HEK293 (cell line): ENCODE results near the gene RDH12.
A peak's percentile ranks its signal among the peaks of the same experiment; 100 is the strongest.

ENCODE experiments used
- CTCF ChIA-PET: fragments of 350-600 bp; formaldehyde crosslinking; extraction: SDS; loops from one replicate; lab custom pipeline; 2021; ENCODE audit warnings: antibody characterized with exemption; lab: Yijun Ruan, JAX
- POLR2A ChIA-PET: fragments of 300-600 bp; formaldehyde crosslinking; extraction: SDS; loops from one replicate; lab custom pipeline; 2020; ENCODE audit warnings: antibody characterized with exemption, inconsistent platforms; lab: Yijun Ruan, JAX
- H3K27ac ChIP-seq: fragments of 200-500 bp; sonication (Bioruptor generic); 2 replicates; pipeline ENCODE4 v1.5.1; 2014; ENCODE audit warnings: low read depth, low read length, control low read depth, inconsistent platforms; ENCODE audit errors: extremely low read depth
- H3K36me3 ChIP-seq, 2 experiments: fragments of 200-500 bp in 1 of 2; sonication (Bioruptor generic) in 1 of 2; 1 replicate in 1 of 2; 2 replicates in 1 of 2; pipeline ENCODE4 v1.5.1; 2014 to 2017; ENCODE audit warnings: inconsistent platforms in 2 of 2, low read length in 2 of 2; ENCODE audit not compliant: control insufficient read depth in 2 of 2, insufficient read depth in 1 of 2
- H3K4me1 ChIP-seq: fragments of 200-500 bp; sonication (Bioruptor generic); 2 replicates; pipeline ENCODE4 v1.5.1; 2014; ENCODE audit warnings: mild to moderate bottlenecking, low read length, inconsistent platforms; ENCODE audit not compliant: control insufficient read depth, insufficient read depth
- H3K4me3 ChIP-seq: 2 replicates; pipeline ENCODE4 v1.5.1; 2011; ENCODE audit warnings: low read depth, mild to moderate bottlenecking, control low read depth, low read length, moderate library complexity
- H3K9me3 ChIP-seq: fragments of 200-500 bp; sonication (Bioruptor generic); 2 replicates; pipeline ENCODE4 v1.5.1; 2014; ENCODE audit warnings: low read depth, low read length, inconsistent platforms; ENCODE audit not compliant: control insufficient read depth, insufficient read depth
- INSM2 ChIP-seq: fragments of 450-650 bp; formaldehyde crosslinking; IDR thresholded peaks from 2 replicates; pipeline ENCODE4 v1.5.1; 2016; ENCODE audit warnings: missing biosample characterization, missing genetic modification characterization
- KLF7 ChIP-seq: fragments of 450-650 bp; formaldehyde crosslinking; IDR thresholded peaks from 2 replicates; pipeline ENCODE4 v1.5.1; 2016; ENCODE audit warnings: missing biosample characterization, missing genetic modification characterization, borderline replicate concordance
- YY1 ChIP-seq: fragments of 450-650 bp; formaldehyde crosslinking; IDR thresholded peaks from 2 replicates; pipeline ENCODE4 v1.5.1; 2018; ENCODE audit warnings: missing biosample characterization, missing genetic modification characterization
- ZFP41 ChIP-seq: fragments of 450-650 bp; formaldehyde crosslinking; IDR thresholded peaks from 2 replicates; pipeline ENCODE4 v1.5.1; 2016; ENCODE audit warnings: missing biosample characterization, missing genetic modification characterization, borderline replicate concordance
- ZFP69B ChIP-seq: fragments of 450-650 bp; formaldehyde crosslinking; IDR thresholded peaks from 2 replicates; pipeline ENCODE4 v1.5.1; 2016; ENCODE audit warnings: missing biosample characterization, missing genetic modification characterization
- ZNF169 ChIP-seq: fragments of 450-650 bp; formaldehyde crosslinking; IDR thresholded peaks from 2 replicates; pipeline ENCODE4 v1.5.1; 2016; ENCODE audit warnings: missing biosample characterization, missing genetic modification characterization
- ZNF174 ChIP-seq: fragments of 450-650 bp; formaldehyde crosslinking; IDR thresholded peaks from 2 replicates; pipeline ENCODE4 v1.5.0; 2017; ENCODE audit warnings: missing biosample characterization, mild to moderate bottlenecking, missing genetic modification characterization
- ZNF221 ChIP-seq: fragments of 450-650 bp; formaldehyde crosslinking; IDR thresholded peaks from 2 replicates; pipeline ENCODE4 v1.5.1; 2017; ENCODE audit warnings: missing biosample characterization, missing genetic modification characterization, borderline replicate concordance
- ZNF223 ChIP-seq: fragments of 450-650 bp; formaldehyde crosslinking; IDR thresholded peaks from 2 replicates; pipeline ENCODE4 v1.5.1; 2016; ENCODE audit warnings: missing biosample characterization, missing genetic modification characterization
- ZNF24 ChIP-seq: fragments of 450-650 bp; formaldehyde crosslinking; IDR thresholded peaks from 2 replicates; pipeline ENCODE4 v1.5.1; 2016; ENCODE audit warnings: missing biosample characterization, missing genetic modification characterization
- ZNF341 ChIP-seq: fragments of 450-650 bp; formaldehyde crosslinking; IDR thresholded peaks from 2 replicates; pipeline ENCODE4; 2016; ENCODE audit warnings: low read depth, missing biosample characterization, missing genetic modification characterization
- ZNF350 ChIP-seq: fragments of 450-650 bp; formaldehyde crosslinking; IDR thresholded peaks from 2 replicates; pipeline ENCODE4 v1.5.0; 2017; ENCODE audit warnings: missing biosample characterization, mild to moderate bottlenecking, missing genetic modification characterization
- ZNF37A ChIP-seq: fragments of 450-650 bp; IDR thresholded peaks from 2 replicates; pipeline ENCODE4 v1.5.1; 2018; ENCODE audit warnings: missing biosample characterization, missing genetic modification characterization
- ZNF548 ChIP-seq: fragments of 450-650 bp; formaldehyde crosslinking; IDR thresholded peaks from 2 replicates; pipeline ENCODE4 v1.5.1; 2016; ENCODE audit warnings: missing biosample characterization, missing genetic modification characterization
- ZNF549 ChIP-seq: fragments of 450-650 bp; IDR thresholded peaks from 2 replicates; pipeline ENCODE4 v1.5.1; 2018; ENCODE audit warnings: missing biosample characterization, missing genetic modification characterization, mild to moderate bottlenecking, inconsistent platforms, moderate library complexity
- ZNF555 ChIP-seq: fragments of 450-650 bp; formaldehyde crosslinking; conservative IDR thresholded peaks from 2 replicates; pipeline ENCODE4 v1.5.1; 2017; ENCODE audit warnings: missing biosample characterization, mild to moderate bottlenecking, missing genetic modification characterization, inconsistent platforms
- ZNF670 ChIP-seq: fragments of 450-650 bp; formaldehyde crosslinking; IDR thresholded peaks from 2 replicates; pipeline ENCODE4 v1.5.1; 2016; ENCODE audit warnings: missing biosample characterization, missing genetic modification characterization, low read depth
- ZNF677 ChIP-seq: fragments of 450-650 bp; IDR thresholded peaks from 2 replicates; pipeline ENCODE4 v1.5.0; 2018; ENCODE audit warnings: missing biosample characterization, mild to moderate bottlenecking, missing genetic modification characterization, moderate library complexity
- ZNF830 ChIP-seq: fragments of 450-650 bp; IDR thresholded peaks from 2 replicates; pipeline ENCODE4 v1.5.0; 2018; ENCODE audit warnings: missing biosample characterization, missing genetic modification characterization, low read depth, mild to moderate bottlenecking, moderate library complexity
- ZNF837 ChIP-seq: fragments of 450-650 bp; formaldehyde crosslinking; IDR thresholded peaks from 2 replicates; pipeline ENCODE4 v1.5.1; 2016; ENCODE audit warnings: missing biosample characterization, missing genetic modification characterization
- ZNF843 ChIP-seq: fragments of 450-650 bp; formaldehyde crosslinking; IDR thresholded peaks from 2 replicates; pipeline ENCODE4 v1.5.1; 2016; ENCODE audit warnings: missing biosample characterization, missing genetic modification characterization

RDH12 gene

GRCh38 chr14:67729072-67729885, 27.6 kb downstream of the RDH12 start:
- no peaks in the 10 kb centered on the region for H3K36me3 ChIP-seq
- H3K9me3 ChIP-seq = no peaks in the 10 kb centered on the region
- TF ChIP-seq ZNF677 (tag by site-specific recombination) = no peak
- no peak for TF ChIP-seq ZNF843 (tag by site-specific recombination)
- TF ChIP-seq ZNF223 (tag by site-specific recombination) = no peak
- TF ChIP-seq ZFP69B (tag by site-specific recombination) = no peak
- TF ChIP-seq ZNF37A (tag by site-specific recombination) = no peak
- no peak for TF ChIP-seq YY1 (tag by site-specific recombination)
- no peak for TF ChIP-seq ZNF169 (tag by site-specific recombination)
- TF ChIP-seq ZNF350 (tag by site-specific recombination) = no peak
- no peak for TF ChIP-seq ZFP41 (tag by site-specific recombination)
- TF ChIP-seq ZNF555 (tag by site-specific recombination) = no peak
- TF ChIP-seq ZNF221 (tag by site-specific recombination) = no peak
- no peak for TF ChIP-seq ZNF837 (tag by site-specific recombination)
- TF ChIP-seq ZNF174 (tag by site-specific recombination) = no peak
- TF ChIP-seq ZNF549 (tag by site-specific recombination) = no peak
- TF ChIP-seq ZNF24 = no peak
- no peak for TF ChIP-seq KLF7 (tag by site-specific recombination)
- no peak for TF ChIP-seq INSM2 (tag by site-specific recombination)
- TF ChIP-seq, all 188 proteins: peak for 0
- Histone ChIP-seq H3K4me3 (no peak overlapping the region), H3K27ac (no peak overlapping the region), H3K4me1 (no peaks in the 10 kb centered on the region)
- ChIA-PET CTCF (interaction anchor here (0.6 kb wide), 1 partner anchor 108 kb away, joined by 4 read pairs; no protein-coding TSS in a partner anchor), POLR2A (no interaction called here)

GRCh38 chr14:67733616-67734015, 31.9 kb downstream of the RDH12 start:
- Histone ChIP-seq H3K36me3 (no peaks in the 10 kb centered on the region), H3K27ac (no peak overlapping the region), H3K9me3 (no peaks in the 10 kb centered on the region), H3K4me1 (no peaks in the 10 kb centered on the region)
- POLR2A ChIA-PET = no interaction called here
- CTCF ChIA-PET = no interaction called here
- no peak for TF ChIP-seq ZNF830 (tag by site-specific recombination)
- TF ChIP-seq ZNF341 (tag by site-specific recombination) = peak; percentile 16; the same call in 1 of the 2 replicates
- TF ChIP-seq, all 188 proteins: peak for 1
- H3K4me3 ChIP-seq = no peak overlapping the region

- TF ChIP-seq ZNF670 (tag by site-specific recombination) = no peak
- no peak for TF ChIP-seq ZNF548
- no peaks in the 10 kb centered on the region for H3K9me3 ChIP-seq
- H3K4me3 ChIP-seq = no peak overlapping the region
- H3K36me3 ChIP-seq = no peaks in the 10 kb centered on the region
- POLR2A ChIA-PET = no interaction called here
- no peaks in the 10 kb centered on the region for H3K4me1 ChIP-seq
- CTCF ChIA-PET = no interaction called here
- H3K27ac ChIP-seq = no peak overlapping the region
These were observed 33.0 kb downstream of the RDH12 start for GRCh38 chr14:67734675-67735074.
